ENCODE data around the gene SSR4. TPM values are rescaled to one million over a fixed set of nuclear protein-coding genes. Genes with fewer than 3 reads are reported as not detected.

Gene SSR4
- total and polyA plus RNA-seq, 2 of the 13 experiments (the other 11 are each of a cell fraction or from before 2014, with no cell fraction given): 214 to 288 TPM

DNA sequence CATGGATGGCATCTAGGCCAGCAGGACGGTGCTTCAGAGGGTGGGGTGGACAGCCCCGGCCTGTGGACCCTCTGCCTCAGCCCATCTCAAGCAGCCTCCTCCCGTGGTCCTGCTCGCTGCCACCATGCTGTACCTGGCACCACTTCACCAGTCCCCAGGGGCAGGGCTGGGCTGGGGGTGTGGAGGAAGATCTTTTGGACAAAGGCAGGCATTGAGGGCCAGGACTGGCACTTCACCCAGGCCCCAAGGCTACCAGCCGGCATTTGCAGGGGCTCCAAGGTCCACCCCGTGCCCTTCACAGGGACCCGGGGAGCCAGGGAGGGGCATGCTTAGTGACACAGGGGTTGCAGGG, 29.7 kb upstream of the SSR4 start:
- Histone ChIP-seq H3K79me2 (ENCODE audit: insufficient read depth, low read length) (no peaks in the 10 kb centered on the region), H4K20me1 (ENCODE audit: insufficient read depth, low read length) (no peaks in the 10 kb centered on the region), H2AFZ (ENCODE audit: low read length) (no peak overlapping the region), H3K27me3 (ENCODE audit: control insufficient read depth in 1 of 2, insufficient read depth in 2 of 2, low read length in 2 of 2) (no peaks in the 10 kb centered on the region), H3K36me3 (replicated peaks in 1 of 2; ENCODE audit: control insufficient read depth in 1 of 2, insufficient read depth in 2 of 2, low read length in 2 of 2) (no peaks in the 10 kb centered on the region), H3K9ac (ENCODE audit: insufficient read depth, low read depth, low read length) (peak overlapping the region; percentile 54), H3K9me3 (ENCODE audit: low read length) (no peaks in the 10 kb centered on the region), H3K4me2 (ENCODE audit: low read depth, low read length) (peak overlapping the region; percentile 78), H3K4me1 (ENCODE audit: insufficient read depth, low read length) (peaks cover 37% of the 10 kb centered on the region), H3K4me3 (replicated peaks in 1 of 3; ENCODE audit: insufficient read depth in 1 of 3, low read depth in 2 of 3, low read length in 3 of 3) (peak overlapping the region; percentile 45 to 66 (median 53); a peak in 5 of 6 replicates), H3K27ac (ENCODE audit: extremely low read length, insufficient read depth, low read length) (no peak overlapping the region)
- intact Hi-C loops (cut with micrococcal nuclease; ENCODE audit: unreplicated experiment) (loop anchor here (2.0 to 10.0 kb wide), 2 partner anchors 18 to 180 kb away; partner anchors contain the start of gene RENBP), in situ Hi-C loops (cut with HindIII; ENCODE audit: extremely low pct_ligation_motif_present, low pct_unique_long_range_greater_than_20kb) (no loop called here)
- DNase-seq (ENCODE audit: low spot score) (peak; percentile 20), FAIRE-seq (no peak), ATAC-seq (peak; percentile 22)
- CTCF ChIA-PET (ENCODE audit: low intra/inter-chr PET ratio, low total read pairs): interaction anchor here (0.6 kb wide), 1 partner anchor 183 kb away, joined by 3 read pairs; no protein-coding TSS in a partner anchor
- no TSS peak for BruUV-seq (replicated peaks)
- POLR2A ChIA-PET: interaction anchor here (1.0 to 2.9 kb wide), 4 partner anchors 29 to 182 kb away, joined by 3 to 15 read pairs (median 12); partner anchors contain the start of genes IDH3G and SSR4
- no CpG with 5 or more reads among the region's 7 CpGs for WGBS (ENCODE audit: low lambda C conversion rate)
- TF ChIP-seq CREM (IDR thresholded peaks at IDR 0.05): no peak
- TF ChIP-seq CREM (CRISPR knock-in tag; IDR thresholded peaks at IDR 0.05): no peak
- no peak for TF ChIP-seq RBFOX2 (IDR thresholded peaks at IDR 0.05; ENCODE audit: low read depth, low read length)
- no peak for TF ChIP-seq ZNF567 (CRISPR knock-in tag; IDR thresholded peaks at IDR 0.05; ENCODE audit: borderline replicate concordance)
- TF ChIP-seq ELF4 (CRISPR knock-in tag; IDR thresholded peaks at IDR 0.05; ENCODE audit: borderline replicate concordance): no peak
- TF ChIP-seq U2AF2 (IDR thresholded peaks at IDR 0.05; ENCODE audit: low read depth, low read length): no peak
- no peak for TF ChIP-seq ATRX (CRISPR knock-in tag; IDR thresholded peaks at IDR 0.05; ENCODE audit: borderline replicate concordance)
- TF ChIP-seq DPF2 (CRISPR knock-in tag; IDR thresholded peaks at IDR 0.05; ENCODE audit: borderline replicate concordance, low read depth): no peak
- no peak for TF ChIP-seq TBX2 (CRISPR knock-in tag; IDR thresholded peaks at IDR 0.05; ENCODE audit: borderline replicate concordance)
- TF ChIP-seq, protein P1, sequence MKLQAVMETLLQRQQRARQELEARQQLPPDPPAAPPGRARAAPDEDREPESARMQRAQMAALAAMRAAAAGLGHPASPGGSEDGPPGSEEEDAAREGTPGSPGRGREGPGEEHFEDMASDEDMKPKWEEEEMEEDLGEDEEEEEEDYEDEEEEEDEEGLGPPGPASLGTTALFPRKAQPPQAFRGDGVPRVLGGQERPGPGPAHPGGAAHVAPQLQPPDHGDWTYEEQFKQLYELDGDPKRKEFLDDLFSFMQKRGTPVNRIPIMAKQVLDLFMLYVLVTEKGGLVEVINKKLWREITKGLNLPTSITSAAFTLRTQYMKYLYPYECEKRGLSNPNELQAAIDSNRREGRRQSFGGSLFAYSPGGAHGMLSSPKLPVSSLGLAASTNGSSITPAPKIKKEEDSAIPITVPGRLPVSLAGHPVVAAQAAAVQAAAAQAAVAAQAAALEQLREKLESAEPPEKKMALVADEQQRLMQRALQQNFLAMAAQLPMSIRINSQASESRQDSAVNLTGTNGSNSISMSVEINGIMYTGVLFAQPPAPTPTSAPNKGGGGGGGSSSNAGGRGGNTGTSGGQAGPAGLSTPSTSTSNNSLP (IDR thresholded peaks at IDR 0.05; ENCODE audit: low read depth, low read length): no peak
- TF ChIP-seq, protein P2, sequence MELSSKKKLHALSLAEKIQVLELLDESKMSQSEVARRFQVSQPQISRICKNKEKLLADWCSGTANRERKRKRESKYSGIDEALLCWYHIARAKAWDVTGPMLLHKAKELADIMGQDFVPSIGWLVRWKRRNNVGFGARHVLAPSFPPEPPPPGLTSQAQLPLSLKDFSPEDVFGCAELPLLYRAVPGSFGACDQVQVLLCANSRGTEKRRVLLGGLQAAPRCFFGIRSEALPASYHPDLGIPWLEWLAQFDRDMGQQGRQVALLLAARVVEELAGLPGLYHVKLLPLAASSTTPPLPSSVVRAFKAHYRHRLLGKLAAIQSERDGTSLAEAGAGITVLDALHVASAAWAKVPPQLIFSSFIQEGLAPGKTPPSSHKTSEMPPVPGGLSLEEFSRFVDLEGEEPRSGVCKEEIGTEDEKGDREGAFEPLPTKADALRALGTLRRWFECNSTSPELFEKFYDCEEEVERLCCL (CRISPR knock-in tag; IDR thresholded peaks at IDR 0.05; ENCODE audit: borderline replicate concordance): no peak
- TF ChIP-seq, protein P3, sequence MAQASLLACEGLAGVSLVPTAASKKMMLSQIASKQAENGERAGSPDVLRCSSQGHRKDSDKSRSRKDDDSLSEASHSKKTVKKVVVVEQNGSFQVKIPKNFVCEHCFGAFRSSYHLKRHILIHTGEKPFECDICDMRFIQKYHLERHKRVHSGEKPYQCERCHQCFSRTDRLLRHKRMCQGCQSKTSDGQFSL (CRISPR knock-in tag; IDR thresholded peaks at IDR 0.05): no peak
- TF ChIP-seq ZNF850 (CRISPR knock-in tag; conservative IDR thresholded peaks at IDR 0.05): no peak
